HG03025 (cell line): ENCODE data around the gene NFKB2.

ENCODE experiments used
- ATAC-seq: cut with Tn5 transposase; IDR thresholded peaks from one replicate; pipeline ENCODE4 v1.9.1; 2021; ENCODE audit warnings: mild to moderate bottlenecking, moderate library complexity; ENCODE audit not compliant: unreplicated experiment, low FRiP score

The NFKB2 gene

DNA sequence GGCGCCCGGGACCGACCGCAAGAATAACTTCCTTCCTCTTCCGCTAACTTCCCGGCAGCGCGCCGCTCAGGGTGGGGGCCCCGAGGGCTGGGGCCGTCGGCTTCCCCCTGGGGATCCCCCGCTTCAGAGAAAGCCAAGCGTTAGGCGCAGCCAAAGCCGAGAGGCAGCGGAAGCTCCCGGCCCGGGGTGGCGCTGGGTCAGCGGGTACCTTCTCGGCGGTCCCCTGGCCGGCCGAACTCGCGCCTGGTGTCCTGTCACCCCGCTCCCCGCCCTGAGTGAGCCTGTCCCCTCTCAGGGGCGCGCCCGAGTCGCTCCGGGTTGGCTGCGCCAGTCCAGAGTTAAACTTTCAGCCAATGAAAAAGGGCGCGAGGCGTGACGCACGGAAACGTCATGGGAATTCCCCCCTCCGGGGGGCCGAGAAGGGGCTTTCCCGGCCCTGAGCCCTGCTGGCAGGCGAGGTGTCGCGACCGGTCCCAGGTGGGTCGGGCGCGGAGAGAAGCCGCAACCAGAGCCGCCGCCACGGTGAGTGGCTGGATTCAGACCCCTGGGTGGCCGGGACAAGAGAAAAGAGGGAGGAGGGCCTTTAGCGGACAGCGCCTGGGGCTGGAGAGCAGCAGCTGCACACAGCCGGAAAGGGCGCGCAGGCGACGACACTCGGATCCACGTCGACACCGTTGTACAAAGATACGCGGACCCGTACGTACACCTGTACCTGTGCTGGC lies 1.3 kb upstream of the NFKB2 start:
- ATAC-seq: peak; percentile 67

DNA sequence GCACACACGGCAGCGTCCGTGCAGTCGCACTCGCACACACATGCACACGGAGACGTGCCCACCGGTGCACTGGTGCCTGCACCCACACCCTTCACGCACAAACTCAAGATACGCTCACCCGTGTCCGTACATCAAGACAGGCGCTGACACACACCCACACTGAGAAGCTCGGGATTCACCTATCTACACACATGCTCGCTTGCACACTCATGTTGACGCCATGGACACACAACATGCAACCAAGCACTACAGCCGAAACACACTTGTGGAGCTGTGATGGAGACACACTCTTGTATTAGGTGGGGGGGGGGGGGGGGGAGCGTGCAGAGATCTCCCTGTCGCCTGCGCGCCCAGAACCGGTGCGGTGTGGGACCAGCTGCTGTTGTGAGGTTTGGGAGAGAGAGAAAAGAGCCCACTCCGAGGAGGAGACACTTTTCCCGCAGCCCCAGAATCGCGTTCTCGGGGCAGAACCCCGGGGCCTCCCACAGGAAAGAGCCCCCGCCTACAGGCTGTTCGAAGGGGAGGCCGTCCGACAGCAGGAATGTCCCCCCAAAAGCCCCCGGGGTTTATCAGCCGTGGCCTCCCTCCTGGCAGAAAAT lies 605 bp upstream of the NFKB2 start:
- ATAC-seq: no peak

DNA sequence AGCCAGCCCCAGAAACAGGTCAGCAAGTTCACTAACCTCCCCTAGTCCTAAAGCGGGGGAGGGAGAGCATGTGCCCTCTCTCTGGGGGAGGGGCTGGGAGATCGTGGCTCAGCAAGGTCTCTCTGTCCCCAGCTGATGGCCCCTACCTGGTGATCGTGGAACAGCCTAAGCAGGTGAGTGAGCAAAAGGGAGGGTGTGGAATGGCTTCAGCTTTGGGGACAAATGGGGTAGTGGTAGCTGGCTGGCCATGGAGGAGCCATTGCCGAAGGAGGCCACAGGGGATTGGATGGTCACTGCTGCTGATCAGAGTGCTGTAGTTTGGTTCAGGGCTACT lies 779 bp downstream of the NFKB2 start:
- no peak for ATAC-seq

- no peak for ATAC-seq
These were observed 1.2 kb downstream of the NFKB2 start for GRCh38 chr10:102396730-102397151.

GRCh38 chr10:102397222-102398171 lies 2.0 kb downstream of the NFKB2 start:
- ATAC-seq: no peak

DNA sequence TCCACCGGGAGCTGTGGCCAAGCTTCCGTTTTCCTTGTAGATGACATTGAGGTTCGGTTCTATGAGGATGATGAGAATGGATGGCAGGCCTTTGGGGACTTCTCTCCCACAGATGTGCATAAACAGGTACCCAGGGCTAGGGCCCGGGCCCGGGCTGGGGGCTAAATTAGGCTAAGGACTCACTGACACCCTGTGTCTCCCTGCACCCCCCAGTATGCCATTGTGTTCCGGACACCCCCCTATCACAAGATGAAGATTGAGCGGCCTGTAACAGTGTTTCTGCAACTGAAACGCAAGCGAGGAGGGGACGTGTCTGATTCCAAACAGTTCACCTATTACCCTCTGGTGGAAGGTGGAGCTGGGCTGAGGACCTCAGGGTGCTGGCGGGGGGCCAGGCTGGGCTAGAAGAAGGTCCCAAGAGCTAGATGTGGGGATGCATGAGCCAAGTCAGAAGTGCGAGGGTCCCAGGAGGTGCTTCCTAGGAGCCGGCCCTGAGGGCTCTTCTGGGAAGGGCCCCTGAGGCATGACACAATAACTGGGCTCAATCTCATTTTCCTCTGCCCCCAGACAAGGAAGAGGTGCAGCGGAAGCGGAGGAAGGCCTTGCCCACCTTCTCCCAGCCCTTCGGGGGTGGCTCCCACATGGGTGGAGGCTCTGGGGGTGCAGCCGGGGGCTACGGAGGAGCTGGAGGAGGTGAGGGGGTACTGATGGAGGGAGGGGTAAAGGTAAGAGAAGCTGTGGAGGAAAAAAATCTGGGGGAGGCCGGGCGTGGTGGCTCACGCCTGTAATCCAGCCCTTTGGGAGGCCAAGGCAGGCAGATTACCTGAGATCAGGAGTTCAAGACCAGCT lies 2.9 kb downstream of the NFKB2 start:
- ATAC-seq: no peak

DNA sequence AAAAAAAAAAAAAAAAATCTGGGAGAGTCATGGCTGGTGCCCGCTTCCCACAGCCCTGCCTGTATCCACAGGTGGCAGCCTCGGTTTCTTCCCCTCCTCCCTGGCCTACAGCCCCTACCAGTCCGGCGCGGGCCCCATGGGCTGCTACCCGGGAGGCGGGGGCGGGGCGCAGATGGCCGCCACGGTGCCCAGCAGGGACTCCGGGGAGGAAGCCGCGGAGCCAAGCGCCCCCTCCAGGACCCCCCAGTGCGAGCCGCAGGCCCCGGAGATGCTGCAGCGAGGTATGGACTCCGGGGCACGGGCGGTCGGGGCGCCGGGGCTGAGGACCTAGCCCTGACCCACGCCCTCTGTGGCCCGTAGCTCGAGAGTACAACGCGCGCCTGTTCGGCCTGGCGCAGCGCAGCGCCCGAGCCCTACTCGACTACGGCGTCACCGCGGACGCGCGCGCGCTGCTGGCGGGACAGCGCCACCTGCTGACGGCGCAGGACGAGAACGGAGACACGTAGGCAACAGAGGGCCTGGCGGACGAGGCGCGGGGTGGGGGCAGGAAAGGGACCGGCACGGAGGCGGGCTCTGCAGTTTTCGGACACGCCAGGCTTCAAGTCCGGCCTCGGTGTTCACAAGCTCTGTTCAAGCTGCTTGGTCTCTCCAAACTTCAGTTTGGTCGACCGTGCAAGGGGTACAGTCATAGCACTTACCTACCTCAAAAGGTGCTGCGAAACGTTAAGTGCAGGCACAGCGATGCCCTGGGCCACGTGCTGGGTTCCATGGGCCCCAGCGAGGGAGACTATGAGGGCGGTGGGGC lies 3.9 kb downstream of the NFKB2 start:
- ATAC-seq: peak; percentile 33

GRCh38 chr10:102400076-102400475 lies 4.6 kb downstream of the NFKB2 start:
- no peak for ATAC-seq

GRCh38 chr10:102400598-102401341 lies 5.3 kb downstream of the NFKB2 start:
- ATAC-seq: no peak

DNA sequence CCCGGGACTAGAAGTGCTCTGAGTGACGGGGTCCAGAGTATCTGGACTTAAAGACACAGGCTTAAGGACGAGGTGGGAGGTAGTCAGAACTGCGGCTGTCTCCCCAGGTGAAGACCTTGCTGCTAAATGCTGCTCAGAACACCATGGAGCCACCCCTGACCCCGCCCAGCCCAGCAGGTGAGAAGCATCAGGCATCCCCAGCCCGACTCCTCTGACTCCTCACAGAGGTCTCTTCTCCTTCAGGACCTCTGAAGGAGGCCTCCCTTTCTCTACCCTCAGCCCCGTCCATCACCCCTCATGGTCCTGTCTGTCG lies 5.8 kb downstream of the NFKB2 start:
- ATAC-seq: no peak

GRCh38 chr10:102401735-102402511 lies 6.4 kb downstream of the NFKB2 start:
- ATAC-seq: no peak

GRCh38 chr10:102402512-102402896 lies 7.0 kb downstream of the NFKB2 start:
- ATAC-seq: no peak

DNA sequence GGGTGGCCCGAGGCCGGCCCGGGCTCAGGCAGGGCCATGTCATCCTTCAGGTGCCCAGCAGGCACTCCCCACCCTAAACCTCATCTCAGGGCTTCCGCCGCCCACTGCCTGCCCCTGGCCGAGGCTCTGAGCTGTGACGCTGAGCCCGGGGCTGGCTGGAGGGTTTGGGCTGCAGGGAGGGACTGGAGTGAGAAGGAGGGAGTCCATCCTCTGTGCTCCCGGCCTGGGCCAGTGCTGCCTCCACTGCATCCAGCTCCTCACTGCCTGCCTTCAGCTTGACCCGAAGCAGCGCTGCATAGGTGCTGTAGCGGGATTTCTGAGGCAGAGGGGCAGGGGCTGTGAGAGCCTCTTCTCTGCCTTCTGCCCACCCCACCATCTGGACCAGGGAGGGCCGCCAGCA lies 7.6 kb downstream of the NFKB2 start:
- ATAC-seq: no peak

DNA sequence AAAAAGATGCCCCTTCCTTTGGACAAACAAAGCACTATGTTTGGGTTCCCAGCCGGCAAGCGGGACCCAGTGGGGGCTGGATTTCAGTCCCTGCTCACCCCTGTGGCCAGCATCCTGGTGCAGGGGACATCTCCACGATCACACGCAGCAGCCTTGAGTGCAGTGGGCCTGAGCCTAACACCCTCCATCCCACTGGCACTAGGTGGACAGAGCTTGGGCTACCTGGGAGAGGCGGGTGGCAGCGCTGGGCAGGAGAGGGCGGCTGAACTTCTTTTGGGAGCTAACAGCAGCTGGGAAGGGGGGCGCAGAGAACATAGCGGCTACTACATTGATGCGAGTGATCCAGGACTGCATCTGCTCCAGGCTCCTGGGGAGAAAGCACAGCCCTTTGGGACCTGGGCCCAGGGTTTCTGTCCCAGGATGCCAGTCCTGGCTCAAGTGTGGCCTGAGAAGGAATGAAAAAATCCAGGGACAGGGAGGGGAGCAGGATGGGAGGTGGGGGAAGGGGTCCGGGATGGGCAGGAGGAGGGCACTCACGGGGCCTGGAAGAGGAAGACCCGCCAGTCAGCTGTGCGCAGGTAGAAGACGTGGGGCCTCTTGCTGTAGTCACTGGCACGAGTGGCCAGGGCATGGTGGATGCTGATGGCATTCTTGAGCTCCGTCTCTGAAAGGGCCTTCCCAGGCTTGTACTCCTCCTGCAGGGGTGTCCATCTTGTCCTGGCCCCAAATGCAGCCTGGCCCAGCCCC lies 9.0 kb downstream of the NFKB2 start:
- no peak for ATAC-seq

- ATAC-seq: no peak
These were observed 9.6 kb downstream of the NFKB2 start for GRCh38 chr10:102405108-102405571.

GRCh38 chr10:102405632-102406031 lies 10.1 kb downstream of the NFKB2 start:
- no peak for ATAC-seq

DNA sequence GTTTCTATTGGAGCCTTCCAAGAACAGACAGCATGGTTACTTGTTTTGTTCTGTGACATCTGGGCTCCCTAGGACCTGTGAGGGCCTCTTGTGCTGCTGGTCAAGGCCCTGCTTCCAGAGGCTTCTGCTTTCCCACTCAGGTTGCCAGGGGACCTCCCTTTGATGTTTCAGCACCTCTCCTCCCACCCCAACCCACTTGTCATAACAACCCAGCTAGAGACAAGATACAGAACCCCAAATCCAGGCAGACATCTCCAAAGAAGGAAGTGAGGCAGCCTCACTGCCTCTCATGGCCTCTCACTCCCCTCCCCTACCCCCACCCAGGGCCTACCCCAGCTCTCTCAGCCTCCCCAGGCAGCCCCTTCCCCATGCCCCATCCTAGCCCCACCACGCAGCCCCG lies 11.3 kb downstream of the NFKB2 start:
- no peak for ATAC-seq
